Natural killer cell (primary cell): Measurements from ENCODE around the gene ZBTB46. TPM values are rescaled to one million over a fixed set of nuclear protein-coding genes. Genes with fewer than 3 reads are reported as not detected.
A peak's percentile ranks its signal among the peaks of the same experiment; 100 is the strongest.

Source experiments
- ATAC-seq, 3 donors: fragments of 150-1000 bp in 2 of 3; fragments of 200-7000 bp in 1 of 3; cut with Tn5 transposase; 1 replicate in 1 of 3; 2 replicates in 2 of 3; pipeline ENCODE4 v1.10.0; 2021; ENCODE audit warnings: mild to moderate bottlenecking in 2 of 3, moderate library complexity in 2 of 3
- DNase-seq, 2 donors: peaks; one replicate each; pipeline versions ENCODE4 v3.0.0 to v3.0.0-alpha.2; 2013 to 2021; ENCODE audit warnings: mixed read lengths in 1 of 2
- H3K27ac ChIP-seq: one replicate; pipeline ENCODE4 v1.5.1; 2013; ENCODE audit warnings: mild to moderate bottlenecking, low read length
- H3K27me3 ChIP-seq: one replicate; pipeline ENCODE4 v1.6.1; 2013; ENCODE audit warnings: low read length; ENCODE audit not compliant: control insufficient read depth, insufficient read depth
- H3K36me3 ChIP-seq: one replicate; pipeline ENCODE4 v1.6.1; 2013; ENCODE audit warnings: low read length; ENCODE audit not compliant: control insufficient read depth, insufficient read depth
- H3K4me1 ChIP-seq: one replicate; pipeline ENCODE4 v1.6.1; 2013; ENCODE audit warnings: low read length; ENCODE audit not compliant: control insufficient read depth, insufficient read depth
- H3K4me3 ChIP-seq: one replicate; pipeline ENCODE4 v1.5.1; 2013; ENCODE audit warnings: low read length
- H3K9me3 ChIP-seq: one replicate; pipeline ENCODE4 v1.6.1; 2013; ENCODE audit warnings: low read length; ENCODE audit not compliant: control insufficient read depth, insufficient read depth
- H3K27ac Mint-ChIP-seq, 2 donors: one replicate each; pipeline ENCODE4 v1.8.0; 2022; ENCODE audit warnings: mild to moderate bottlenecking in 2 of 2, mixed read lengths in 2 of 2, moderate library complexity in 1 of 2
- H3K27me3 Mint-ChIP-seq, 2 donors: one replicate each; pipeline ENCODE4 v1.8.0; 2022; ENCODE audit warnings: low read depth in 2 of 2, mixed read lengths in 2 of 2
- H3K36me3 Mint-ChIP-seq: one replicate; pipeline ENCODE4 v1.8.0; 2022; ENCODE audit warnings: mixed read lengths
- H3K4me1 Mint-ChIP-seq, 2 donors: one replicate each; pipeline ENCODE4 v1.8.0; 2022; ENCODE audit warnings: mixed read lengths in 2 of 2
- H3K4me3 Mint-ChIP-seq: one replicate; pipeline ENCODE4 v1.8.0; 2022; ENCODE audit warnings: mild to moderate bottlenecking, moderate library complexity, mixed read lengths
- H3K9me3 Mint-ChIP-seq, 2 donors: one replicate each; pipeline ENCODE4 v1.8.0; 2022; ENCODE audit warnings: mixed read lengths in 2 of 2
- CTCF ChIP-seq: fragments of 200-600 bp; IDR thresholded peaks from one replicate; pipeline ENCODE4 v1.8.0; 2022; ENCODE audit warnings: antibody characterized with exemption
- WGBS: methylation state at CpG from one replicate; pipeline ENCODE4 v1.1.7; 2013; ENCODE audit warnings: missing lambda C conversion rate; ENCODE audit not compliant: insufficient coverage; 5-methylcytosine and 5-hydroxymethylcytosine counted together
- intact Hi-C: fragments of 100-400 bp; cut with micrococcal nuclease; formaldehyde crosslinking; loops from one replicate; pipeline ENCODE4 v1.14.2; 2022
- total RNA-seq, 4 donors: library from RNA; stranded (reverse); fragments of 120-200 nt in 1 of 4; gene quantifications; one replicate each; pipeline versions ENCODE4 v1.2.3 to v1.2.4, GENCODE V29; 2013 to 2022

Gene ZBTB46
- total RNA-seq, 3 donors from 2014 or later (not counting 1 experiment from before 2014, with no cell fraction given) = 1.1 TPM

- Histone ChIP-seq H3K4me3 (no peak overlapping the region), H3K9me3 (no peaks in the 10 kb centered on the region), H3K27me3 (no peaks in the 10 kb centered on the region), H3K27ac (no peak overlapping the region), H3K36me3 (no peaks in the 10 kb centered on the region), H3K4me1 (peaks cover 7% of the 10 kb centered on the region)
- H3K27ac Mint-ChIP-seq = no peak overlapping the region
- peak in 1 of 2 donors; percentile 52 for DNase-seq
- H3K4me1 Mint-ChIP-seq = no peaks in the 10 kb centered on the region
- TF ChIP-seq CTCF = no peak
- 64% methylated on average over 12 of the region's 12 CpGs for WGBS
- no peaks in the 10 kb centered on the region for H3K27me3 Mint-ChIP-seq
- no peaks in the 10 kb centered on the region for H3K36me3 Mint-ChIP-seq
- H3K4me3 Mint-ChIP-seq = no peak overlapping the region
- intact Hi-C loops = no loop called here
- ATAC-seq = no peak
- no peaks in the 10 kb centered on the region for H3K9me3 Mint-ChIP-seq
These were observed 48.5 kb downstream of the ZBTB46 start for GRCh38 chr20:63782521-63782971.

- no peak overlapping the region for H3K27ac Mint-ChIP-seq
- no peaks in the 10 kb centered on the region for H3K27me3 ChIP-seq
- no peak overlapping the region for H3K27ac ChIP-seq
- no peaks in the 10 kb centered on the region for H3K9me3 Mint-ChIP-seq
- peaks cover 7% of the 10 kb centered on the region for H3K4me1 ChIP-seq
- intact Hi-C loops = no loop called here
- H3K9me3 ChIP-seq = no peaks in the 10 kb centered on the region
- H3K36me3 ChIP-seq = no peaks in the 10 kb centered on the region
- H3K36me3 Mint-ChIP-seq = no peaks in the 10 kb centered on the region
- ATAC-seq (peak in 2 of 3 donors; percentile 70 to 77), DNase-seq (peak in 1 of 2 donors; percentile 91)
- no peak overlapping the region for H3K4me3 ChIP-seq
- WGBS = 64% methylated on average over 17 of the region's 18 CpGs
- no peaks in the 10 kb centered on the region for H3K27me3 Mint-ChIP-seq
- no peak for TF ChIP-seq CTCF
- H3K4me1 Mint-ChIP-seq = no peaks in the 10 kb centered on the region
- H3K4me3 Mint-ChIP-seq = no peak overlapping the region
These were observed 49.0 kb downstream of the ZBTB46 start for GRCh38 chr20:63782051-63782471.

GRCh38 chr20:63781181-63781580, 49.9 kb downstream of the ZBTB46 start:
- H3K9me3 ChIP-seq = no peaks in the 10 kb centered on the region
- Mint-ChIP-seq H3K27ac (no peak overlapping the region), H3K9me3 (no peaks in the 10 kb centered on the region), H3K36me3 (no peaks in the 10 kb centered on the region), H3K27me3 (no peaks in the 10 kb centered on the region), H3K4me1 (no peaks in the 10 kb centered on the region), H3K4me3 (no peak overlapping the region)
- 96% methylated on average over 13 of the region's 14 CpGs for WGBS
- ATAC-seq (no peak), DNase-seq (no peak)
- intact Hi-C loops = no loop called here
- no peaks in the 10 kb centered on the region for H3K27me3 ChIP-seq
- H3K4me1 ChIP-seq = peaks cover 7% of the 10 kb centered on the region
- H3K27ac ChIP-seq = no peak overlapping the region
- no peak for TF ChIP-seq CTCF
- H3K4me3 ChIP-seq = no peak overlapping the region
- H3K36me3 ChIP-seq = no peaks in the 10 kb centered on the region

GRCh38 chr20:63778857-63779256, 52.2 kb downstream of the ZBTB46 start:
- Mint-ChIP-seq H3K9me3 (no peaks in the 10 kb centered on the region), H3K36me3 (no peaks in the 10 kb centered on the region), H3K27me3 (no peaks in the 10 kb centered on the region), H3K4me3 (no peak overlapping the region), H3K4me1 (no peaks in the 10 kb centered on the region), H3K27ac (no peak overlapping the region)
- DNase-seq (no peak), ATAC-seq (no peak)
- H3K9me3 ChIP-seq = no peaks in the 10 kb centered on the region
- H3K27ac ChIP-seq = no peak overlapping the region
- WGBS = 87% methylated on average over 4 of the region's 9 CpGs
- TF ChIP-seq CTCF = no peak
- no peaks in the 10 kb centered on the region for H3K36me3 ChIP-seq
- H3K4me1 ChIP-seq = peaks cover 7% of the 10 kb centered on the region
- H3K4me3 ChIP-seq = no peak overlapping the region
- intact Hi-C loops = no loop called here
- H3K27me3 ChIP-seq = no peaks in the 10 kb centered on the region
